ENCODE measurements around the gene CADPS2.
"Not testable (repeated sequence)": the region's sequence is repeated elsewhere in the genome, so short reads cannot be mapped to it uniquely, and the experiment has no call there.

DNA sequence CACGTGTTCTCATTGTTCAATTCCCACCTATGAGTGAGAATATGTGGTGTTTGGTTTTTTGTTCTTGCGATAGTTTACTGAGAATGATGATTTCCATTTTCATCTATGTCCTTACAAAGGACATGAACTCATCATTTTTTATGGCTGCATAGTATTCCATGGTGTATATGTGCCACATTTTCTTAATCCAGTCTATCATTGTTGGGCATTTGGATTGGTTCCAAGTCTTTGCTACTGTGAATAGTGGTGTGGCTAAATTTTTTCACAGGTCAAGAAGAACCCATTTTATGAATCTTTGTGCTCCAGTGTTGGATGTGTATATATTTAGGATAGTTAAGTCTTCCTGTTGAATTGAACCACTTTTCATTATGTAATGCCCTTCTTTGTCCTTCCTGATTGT is 250.8 kb downstream of the CADPS2 start:
- TF ChIP-seq, protein P1, sequence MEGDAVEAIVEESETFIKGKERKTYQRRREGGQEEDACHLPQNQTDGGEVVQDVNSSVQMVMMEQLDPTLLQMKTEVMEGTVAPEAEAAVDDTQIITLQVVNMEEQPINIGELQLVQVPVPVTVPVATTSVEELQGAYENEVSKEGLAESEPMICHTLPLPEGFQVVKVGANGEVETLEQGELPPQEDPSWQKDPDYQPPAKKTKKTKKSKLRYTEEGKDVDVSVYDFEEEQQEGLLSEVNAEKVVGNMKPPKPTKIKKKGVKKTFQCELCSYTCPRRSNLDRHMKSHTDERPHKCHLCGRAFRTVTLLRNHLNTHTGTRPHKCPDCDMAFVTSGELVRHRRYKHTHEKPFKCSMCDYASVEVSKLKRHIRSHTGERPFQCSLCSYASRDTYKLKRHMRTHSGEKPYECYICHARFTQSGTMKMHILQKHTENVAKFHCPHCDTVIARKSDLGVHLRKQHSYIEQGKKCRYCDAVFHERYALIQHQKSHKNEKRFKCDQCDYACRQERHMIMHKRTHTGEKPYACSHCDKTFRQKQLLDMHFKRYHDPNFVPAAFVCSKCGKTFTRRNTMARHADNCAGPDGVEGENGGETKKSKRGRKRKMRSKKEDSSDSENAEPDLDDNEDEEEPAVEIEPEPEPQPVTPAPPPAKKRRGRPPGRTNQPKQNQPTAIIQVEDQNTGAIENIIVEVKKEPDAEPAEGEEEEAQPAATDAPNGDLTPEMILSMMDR (IDR thresholded peaks at IDR 0.05; ENCODE audit: low read length): not testable (repeated sequence)
- TF ChIP-seq EZH2 (optimal IDR thresholded peaks at IDR 0.05; ENCODE audit: low read depth, low read length): not testable (repeated sequence)

Data from MM.1S (cell line).